ENCODE measurements around the gene ABHD10.

- TF ChIP-seq EZH2phosphoT487 (IDR thresholded peaks at IDR 0.05; ENCODE audit: low read depth, severe bottlenecking, unreplicated experiment) (no peak), EZH2 (IDR thresholded peaks at IDR 0.05; ENCODE audit: borderline replicate concordance) (no peak)
- TF ChIP-seq, protein P1, sequence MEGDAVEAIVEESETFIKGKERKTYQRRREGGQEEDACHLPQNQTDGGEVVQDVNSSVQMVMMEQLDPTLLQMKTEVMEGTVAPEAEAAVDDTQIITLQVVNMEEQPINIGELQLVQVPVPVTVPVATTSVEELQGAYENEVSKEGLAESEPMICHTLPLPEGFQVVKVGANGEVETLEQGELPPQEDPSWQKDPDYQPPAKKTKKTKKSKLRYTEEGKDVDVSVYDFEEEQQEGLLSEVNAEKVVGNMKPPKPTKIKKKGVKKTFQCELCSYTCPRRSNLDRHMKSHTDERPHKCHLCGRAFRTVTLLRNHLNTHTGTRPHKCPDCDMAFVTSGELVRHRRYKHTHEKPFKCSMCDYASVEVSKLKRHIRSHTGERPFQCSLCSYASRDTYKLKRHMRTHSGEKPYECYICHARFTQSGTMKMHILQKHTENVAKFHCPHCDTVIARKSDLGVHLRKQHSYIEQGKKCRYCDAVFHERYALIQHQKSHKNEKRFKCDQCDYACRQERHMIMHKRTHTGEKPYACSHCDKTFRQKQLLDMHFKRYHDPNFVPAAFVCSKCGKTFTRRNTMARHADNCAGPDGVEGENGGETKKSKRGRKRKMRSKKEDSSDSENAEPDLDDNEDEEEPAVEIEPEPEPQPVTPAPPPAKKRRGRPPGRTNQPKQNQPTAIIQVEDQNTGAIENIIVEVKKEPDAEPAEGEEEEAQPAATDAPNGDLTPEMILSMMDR (IDR thresholded peaks at IDR 0.05; ENCODE audit: poor library complexity): no peak
Observed at GRCh38 chr3:111986800-111987199, 8.0 kb downstream of the ABHD10 start.

Measured in hepatocyte (in vitro differentiated cells).